Stomach (tissue), 9 donors: ENCODE results near the gene PIR. TPM values are rescaled to one million over a fixed set of nuclear protein-coding genes. Genes with fewer than 3 reads are reported as not detected.

Experiments used
- DNase-seq, 2 donors: peaks; one replicate each; pipeline versions ENCODE4 v3.0.0 to v3.0.0-alpha.2; 2013 to 2019
- H3K27ac ChIP-seq, 5 donors: fragments of 200-600 bp in 4 of 5; sonication (generic) in 4 of 5; one replicate each; pipeline ENCODE4 v1.5.1; 2013 to 2019; ENCODE audit warnings: mild to moderate bottlenecking in 1 of 5, moderate library complexity in 1 of 5
- H3K27me3 ChIP-seq, 3 donors: fragments of 200-600 bp; sonication (generic); one replicate each; pipeline ENCODE4 v1.5.1; 2017 to 2019; ENCODE audit warnings: mixed run types in 1 of 3
- H3K36me3 ChIP-seq, 4 donors: fragments of 200-600 bp; sonication (generic); 1 replicate in 3 of 4; 2 replicates in 1 of 4; pipeline ENCODE4 v1.5.1; 2016 to 2019
- H3K4me1 ChIP-seq, 4 donors: fragments of 200-600 bp; sonication (generic); one replicate each; pipeline ENCODE4 v1.5.1; 2016 to 2019
- H3K4me3 ChIP-seq, 4 donors: fragments of 200-600 bp; sonication (generic) in 3 of 4; one replicate each; pipeline ENCODE4 v1.5.1; 2016 to 2019; ENCODE audit warnings: mild to moderate bottlenecking in 1 of 4
- H3K9me3 ChIP-seq, 4 donors: fragments of 200-600 bp; sonication (generic); one replicate each; pipeline ENCODE4 v1.5.1; 2016 to 2019
- EP300 ChIP-seq: sonication (generic); formaldehyde crosslinking; IDR thresholded peaks from one replicate; pipeline ENCODE4 v1.6.1; 2017; ENCODE audit warnings: antibody characterized with exemption
- POLR2A ChIP-seq, 4 donors: fragments of 450-650 bp; IDR thresholded peaks; one replicate each; pipeline ENCODE4 v1.6.1; 2016; ENCODE audit warnings: antibody characterized with exemption in 4 of 4, control low read depth in 2 of 4, mild to moderate bottlenecking in 1 of 4, moderate library complexity in 1 of 4
- POLR2AphosphoS5 ChIP-seq, 3 donors: sonication (generic); formaldehyde crosslinking; IDR thresholded peaks; one replicate each; pipeline ENCODE4 v1.6.1; 2016; ENCODE audit warnings: antibody characterized with exemption in 3 of 3
- WGBS, 5 donors: extraction: QIAGEN DNeasy Blood & Tissue Kit in 3 of 5; methylation state at CpG; one replicate each; pipeline versions ENCODE4 v1.1.5 to v1.1.7; 2013 to 2018; 5-methylcytosine and 5-hydroxymethylcytosine counted together
- intact Hi-C: fragments of 100-400 bp; cut with DNase I; formaldehyde crosslinking; loops from one replicate; pipeline ENCODE4 v1.15.1; 2023; ENCODE audit warnings: low total_unique reads
- polyA plus RNA-seq, 3 donors: library from polyadenylated mRNA; stranded (reverse); fragments of 200-250 nt; gene quantifications; one replicate each; pipeline ENCODE4 v1.2.3, GENCODE V29; 2013
- total RNA-seq, 5 donors: library from RNA; depleted of rRNA; stranded (reverse); fragments of >200 nt; gene quantifications; one replicate each; pipeline versions ENCODE4 v1.1.0 to v1.2.3, GENCODE V29; 2014 to 2016
- TF ChIP-seq, protein P1 (sequence below), 7 experiments: fragments of 450-650 bp in 4 of 7; fragments of 200-600 bp in 3 of 7; sonication (generic) in 3 of 7; IDR thresholded peaks; one replicate each; pipeline ENCODE4 v1.5.1; 2016 to 2019; ENCODE audit warnings: antibody characterized with exemption in 7 of 7, control low read depth in 2 of 7, mild to moderate bottlenecking in 1 of 7
- donor health status: healthy with polysubstance abuse.
- donor health status: Bipolar disorder and iron deficiency.
- donor health status: healthy.

The PIR gene
- total and polyA plus RNA-seq, 8 donors: 5.2 to 47.5 (median 12.7) TPM

- TF ChIP-seq, protein P1, sequence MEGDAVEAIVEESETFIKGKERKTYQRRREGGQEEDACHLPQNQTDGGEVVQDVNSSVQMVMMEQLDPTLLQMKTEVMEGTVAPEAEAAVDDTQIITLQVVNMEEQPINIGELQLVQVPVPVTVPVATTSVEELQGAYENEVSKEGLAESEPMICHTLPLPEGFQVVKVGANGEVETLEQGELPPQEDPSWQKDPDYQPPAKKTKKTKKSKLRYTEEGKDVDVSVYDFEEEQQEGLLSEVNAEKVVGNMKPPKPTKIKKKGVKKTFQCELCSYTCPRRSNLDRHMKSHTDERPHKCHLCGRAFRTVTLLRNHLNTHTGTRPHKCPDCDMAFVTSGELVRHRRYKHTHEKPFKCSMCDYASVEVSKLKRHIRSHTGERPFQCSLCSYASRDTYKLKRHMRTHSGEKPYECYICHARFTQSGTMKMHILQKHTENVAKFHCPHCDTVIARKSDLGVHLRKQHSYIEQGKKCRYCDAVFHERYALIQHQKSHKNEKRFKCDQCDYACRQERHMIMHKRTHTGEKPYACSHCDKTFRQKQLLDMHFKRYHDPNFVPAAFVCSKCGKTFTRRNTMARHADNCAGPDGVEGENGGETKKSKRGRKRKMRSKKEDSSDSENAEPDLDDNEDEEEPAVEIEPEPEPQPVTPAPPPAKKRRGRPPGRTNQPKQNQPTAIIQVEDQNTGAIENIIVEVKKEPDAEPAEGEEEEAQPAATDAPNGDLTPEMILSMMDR (IDR thresholded peaks at IDR 0.05): no peak
- no peak for TF ChIP-seq EP300
- no peak for TF ChIP-seq POLR2AphosphoS5 (IDR thresholded peaks at IDR 0.05)
- TF ChIP-seq POLR2A (IDR thresholded peaks at IDR 0.05): no peak
- no peaks in the 10 kb centered on the region for H3K4me1 ChIP-seq
- no peak overlapping the region for H3K4me3 ChIP-seq
- H3K9me3 ChIP-seq: no peaks in the 10 kb centered on the region
- H3K27ac ChIP-seq: no peak overlapping the region
- no peaks in the 10 kb centered on the region for H3K27me3 ChIP-seq
- intact Hi-C loops: no loop called here
- DNase-seq: no peak
- H3K36me3 ChIP-seq: no peaks in the 10 kb centered on the region
- WGBS, 5 donors: 86 to 97% (median 95%) methylated on average over 3 of the region's 3 CpGs
Measured at GRCh38 chrX:15438332-15438731, 54.8 kb downstream of the PIR start.

DNA sequence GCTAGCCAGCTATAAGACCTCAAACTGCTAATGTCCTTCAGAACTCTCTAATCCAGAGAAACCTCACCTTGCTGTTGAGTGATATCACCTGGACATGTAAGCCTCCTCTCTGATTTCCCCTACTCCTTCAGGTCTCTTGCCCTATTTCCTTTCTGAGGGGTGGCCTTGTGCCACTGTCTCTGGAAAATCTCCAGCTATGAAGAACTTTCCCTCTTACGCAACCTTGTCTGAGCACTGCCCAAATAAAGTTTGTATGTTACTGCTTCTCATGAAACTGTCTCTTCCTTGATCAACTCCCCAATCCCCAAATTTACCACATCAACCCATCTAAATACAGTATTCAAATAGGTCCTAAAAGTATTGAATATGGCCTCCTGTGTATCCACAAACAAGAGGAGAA, 55.4 kb downstream of the PIR start:
- Histone ChIP-seq H3K27ac (no peak overlapping the region), H3K36me3 (no peaks in the 10 kb centered on the region), H3K27me3 (no peaks in the 10 kb centered on the region), H3K9me3 (no peaks in the 10 kb centered on the region), H3K4me1 (no peaks in the 10 kb centered on the region), H3K4me3 (no peak overlapping the region)
- intact Hi-C loops: no loop called here
- no peak for DNase-seq
- no peak for TF ChIP-seq POLR2A (IDR thresholded peaks at IDR 0.05)
- TF ChIP-seq, protein P1 (IDR thresholded peaks at IDR 0.05): no peak
- no peak for TF ChIP-seq EP300
- no peak for TF ChIP-seq POLR2AphosphoS5 (IDR thresholded peaks at IDR 0.05)
- WGBS, 5 donors: 93 to 100% (median 97%) methylated on average over 1 of the region's 1 CpG

DNA sequence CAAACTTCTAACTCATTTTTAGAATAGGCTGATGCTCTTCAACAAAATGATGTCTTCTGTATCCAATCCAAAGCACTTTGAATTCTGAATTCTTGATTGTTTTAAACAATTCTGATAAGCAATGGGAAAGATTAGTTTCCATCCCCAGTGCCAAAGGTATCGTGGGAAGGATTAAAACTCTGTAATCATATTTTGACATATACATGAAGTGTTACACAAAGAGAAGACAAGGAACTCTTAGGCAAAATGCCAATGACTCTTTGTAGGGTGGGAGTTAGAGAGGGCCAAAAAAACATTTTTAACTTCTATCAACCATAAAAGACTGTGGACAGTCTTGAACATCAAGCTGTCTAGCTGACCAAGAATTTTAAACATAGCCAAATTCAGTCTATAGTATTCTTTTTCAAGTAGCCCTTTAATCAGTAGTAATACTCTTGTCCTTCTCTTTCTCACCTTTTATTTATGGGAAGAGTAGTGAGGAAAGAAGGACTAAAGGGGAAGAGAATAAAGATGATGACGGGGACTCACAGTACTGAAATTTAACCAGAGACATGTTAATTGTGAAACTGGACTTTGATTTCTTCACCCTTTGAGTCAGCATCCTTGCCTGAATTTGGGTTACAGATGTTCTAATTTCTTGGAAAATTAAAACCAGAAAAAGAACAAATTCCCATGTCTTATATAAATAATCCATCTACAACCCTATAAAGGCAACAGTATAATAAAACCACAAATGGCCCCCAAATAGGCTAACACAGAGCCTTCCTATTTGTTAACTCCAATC, 57.1 kb downstream of the PIR start:
- no peak overlapping the region for H3K4me3 ChIP-seq
- 36 to 68% (median 56%) methylated on average over 2 of the region's 2 CpGs for WGBS, 5 donors

GRCh38 chrX:15434205-15434604, 58.9 kb downstream of the PIR start:
- WGBS, 5 donors: 60 to 83% (median 74%) methylated on average over 2 of the region's 2 CpGs

More for the DNA sequence above, 57.1 kb downstream of the PIR start:
- TF ChIP-seq EP300: no peak
- H3K27me3 ChIP-seq: no peaks in the 10 kb centered on the region
- intact Hi-C loops: no loop called here
- H3K36me3 ChIP-seq: no peaks in the 10 kb centered on the region
- H3K27ac ChIP-seq: no peak overlapping the region
- no peak for DNase-seq
- no peaks in the 10 kb centered on the region for H3K4me1 ChIP-seq
- no peaks in the 10 kb centered on the region for H3K9me3 ChIP-seq

More at GRCh38 chrX:15434205-15434604, 58.9 kb downstream of the PIR start:
- H3K27ac ChIP-seq: no peak overlapping the region
- H3K4me3 ChIP-seq: no peak overlapping the region
- DNase-seq: no peak
- H3K9me3 ChIP-seq: no peaks in the 10 kb centered on the region
- H3K27me3 ChIP-seq: no peaks in the 10 kb centered on the region
- H3K36me3 ChIP-seq: no peaks in the 10 kb centered on the region
- no peak for TF ChIP-seq EP300
- TF ChIP-seq POLR2AphosphoS5 (IDR thresholded peaks at IDR 0.05): no peak
- TF ChIP-seq, protein P1 (IDR thresholded peaks at IDR 0.05): no peak
- no peak for TF ChIP-seq POLR2A (IDR thresholded peaks at IDR 0.05)
- intact Hi-C loops: no loop called here
- no peaks in the 10 kb centered on the region for H3K4me1 ChIP-seq
